Parathyroid adenoma (tissue), 2 donors: Measurements from ENCODE around the gene CCKAR.
A peak's percentile ranks its signal among the peaks of the same experiment; 100 is the strongest.

Experiments
- H2AFZ ChIP-seq: fragments of 300-600 bp; sonication (generic); one replicate; pipeline ENCODE4 v1.7.0; 2017; ENCODE audit warnings: antibody characterized with exemption, mild to moderate bottlenecking
- H3K27ac ChIP-seq: fragments of 300-600 bp; sonication (generic); one replicate; pipeline ENCODE4 v1.7.0; 2017
- H3K27me3 ChIP-seq: fragments of 300-600 bp; sonication (generic); one replicate; pipeline ENCODE4 v1.7.0; 2017; ENCODE audit warnings: low read length; ENCODE audit not compliant: control insufficient read depth, insufficient read depth
- H3K36me3 ChIP-seq: fragments of 300-600 bp; sonication (generic); one replicate; pipeline ENCODE4 v1.7.0; 2017; ENCODE audit warnings: low read length; ENCODE audit not compliant: control insufficient read depth, insufficient read depth
- H3K4me1 ChIP-seq: fragments of 300-600 bp; sonication (generic); one replicate; pipeline ENCODE4 v1.7.0; 2017; ENCODE audit warnings: control low read depth
- H3K4me2 ChIP-seq: fragments of 300-600 bp; sonication (generic); one replicate; pipeline ENCODE4 v1.7.0; 2017; ENCODE audit warnings: low read length
- H3K4me3 ChIP-seq: fragments of 300-600 bp; sonication (generic); one replicate; pipeline ENCODE4 v1.7.0; 2017; ENCODE audit warnings: low read depth, low read length
- H3K79me2 ChIP-seq: fragments of 300-600 bp; sonication (generic); one replicate; pipeline ENCODE4 v1.7.0; 2017; ENCODE audit warnings: control low read depth
- H3K9ac ChIP-seq: fragments of 300-600 bp; sonication (generic); one replicate; pipeline ENCODE4 v1.7.0; 2017; ENCODE audit warnings: mild to moderate bottlenecking
- H3K9me3 ChIP-seq: fragments of 300-600 bp; sonication (generic); one replicate; pipeline ENCODE4 v1.7.0; 2017; ENCODE audit warnings: low read length; ENCODE audit not compliant: control insufficient read depth
- CTCF ChIP-seq: fragments of 300-600 bp; sonication (generic); IDR thresholded peaks from one replicate; pipeline ENCODE4 v1.7.0; 2017; ENCODE audit warnings: antibody characterized with exemption, mild to moderate bottlenecking
- donor health status: primary hyperparathyroidism.

CCKAR gene

DNA sequence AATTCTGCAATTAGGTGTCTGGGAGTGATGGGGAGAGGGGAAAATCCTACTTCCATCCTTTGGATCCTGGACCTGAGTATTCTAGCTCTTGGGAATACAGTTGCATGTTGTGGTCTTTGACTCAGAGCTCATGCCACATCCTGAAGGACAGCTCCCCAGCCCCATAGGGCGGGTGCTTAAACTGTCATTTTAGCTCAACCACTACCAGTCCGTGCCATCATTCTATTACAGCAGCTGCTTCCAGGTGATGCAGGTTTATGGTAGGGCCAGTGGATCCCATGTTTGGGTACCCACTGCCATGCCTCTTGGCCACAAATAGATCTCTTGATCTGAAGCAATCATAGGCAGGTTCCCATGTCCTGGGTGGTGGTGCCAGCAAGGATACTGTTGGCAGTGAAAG lies 34.7 kb downstream of the CCKAR start:
- no peaks in the 10 kb centered on the region for H3K79me2 ChIP-seq
- H3K27ac ChIP-seq = no peak overlapping the region
- H3K4me2 ChIP-seq = no peak overlapping the region
- no peak overlapping the region for H3K9ac ChIP-seq
- H3K36me3 ChIP-seq = no peaks in the 10 kb centered on the region
- H3K27me3 ChIP-seq = no peaks in the 10 kb centered on the region
- H2AFZ ChIP-seq = no peak overlapping the region
- no peaks in the 10 kb centered on the region for H3K4me1 ChIP-seq
- TF ChIP-seq CTCF = no peak
- H3K4me3 ChIP-seq = no peak overlapping the region
- no peaks in the 10 kb centered on the region for H3K9me3 ChIP-seq

GRCh38 chr4:26454961-26455360 lies 35.3 kb downstream of the CCKAR start:
- no peaks in the 10 kb centered on the region for H3K79me2 ChIP-seq
- H2AFZ ChIP-seq = no peak overlapping the region
- no peak overlapping the region for H3K4me3 ChIP-seq
- H3K27ac ChIP-seq = no peak overlapping the region
- no peak for TF ChIP-seq CTCF
- H3K4me2 ChIP-seq = no peak overlapping the region
- no peaks in the 10 kb centered on the region for H3K36me3 ChIP-seq
- no peaks in the 10 kb centered on the region for H3K9me3 ChIP-seq
- H3K9ac ChIP-seq = no peak overlapping the region
- H3K4me1 ChIP-seq = no peaks in the 10 kb centered on the region
- H3K27me3 ChIP-seq = no peaks in the 10 kb centered on the region

DNA sequence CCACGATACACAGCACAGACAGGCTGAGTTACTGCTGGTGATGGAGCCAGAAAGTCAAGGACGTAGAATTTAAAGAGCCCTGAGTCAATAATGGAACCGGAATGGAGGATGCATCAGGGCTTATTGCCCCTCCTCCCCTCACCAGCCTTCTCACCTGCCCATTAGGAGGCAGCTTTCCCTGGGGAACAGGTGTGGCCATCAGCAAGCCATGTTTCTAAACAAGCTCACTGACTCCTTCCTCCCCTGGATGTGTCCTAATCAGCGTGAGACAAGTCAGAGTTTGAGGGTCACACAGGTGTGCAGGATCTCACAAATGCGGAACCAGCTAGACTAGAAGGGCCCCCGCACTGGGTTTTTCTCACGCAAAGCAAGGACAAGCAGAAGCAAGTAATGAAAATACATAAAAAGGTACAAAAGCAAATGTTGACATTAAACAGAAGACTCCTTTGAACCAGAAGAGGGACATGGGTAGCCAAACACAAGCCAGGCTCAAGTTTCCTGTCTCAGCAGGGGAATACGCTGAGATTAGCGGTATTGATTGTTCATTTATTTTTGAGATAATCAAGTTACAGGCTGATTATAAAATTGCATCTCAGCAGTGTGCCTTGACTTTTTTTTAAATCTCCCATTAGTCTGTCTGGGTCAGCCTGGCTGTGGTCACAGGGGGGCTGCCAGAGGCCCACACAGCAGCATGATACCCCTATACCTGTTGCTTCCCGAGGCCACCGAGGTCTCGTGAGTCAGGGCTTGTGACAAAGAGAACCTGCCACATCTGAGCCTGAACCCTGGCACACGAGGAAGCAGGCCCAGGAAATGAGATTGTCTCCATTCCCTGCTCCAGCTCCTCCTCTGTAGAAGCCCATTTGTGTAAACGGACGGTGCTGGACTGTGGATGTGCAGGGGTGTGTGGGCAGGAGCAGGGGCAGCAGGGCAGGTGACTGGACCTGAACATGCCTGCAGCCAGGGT lies 37.4 kb downstream of the CCKAR start:
- no peak overlapping the region for H3K9ac ChIP-seq
- no peaks in the 10 kb centered on the region for H3K4me1 ChIP-seq
- no peaks in the 10 kb centered on the region for H3K79me2 ChIP-seq
- H2AFZ ChIP-seq = peak overlapping the region; percentile 11
- no peak overlapping the region for H3K4me3 ChIP-seq
- H3K27me3 ChIP-seq = no peaks in the 10 kb centered on the region
- no peaks in the 10 kb centered on the region for H3K9me3 ChIP-seq
- TF ChIP-seq CTCF = no peak
- no peak overlapping the region for H3K27ac ChIP-seq
- H3K36me3 ChIP-seq = no peaks in the 10 kb centered on the region
- no peak overlapping the region for H3K4me2 ChIP-seq

- no peaks in the 10 kb centered on the region for H3K79me2 ChIP-seq
- H3K27me3 ChIP-seq = no peaks in the 10 kb centered on the region
- H3K4me3 ChIP-seq = no peak overlapping the region
- no peak overlapping the region for H3K4me2 ChIP-seq
- no peak overlapping the region for H3K9ac ChIP-seq
- H3K4me1 ChIP-seq = no peaks in the 10 kb centered on the region
- no peak for TF ChIP-seq CTCF
- no peaks in the 10 kb centered on the region for H3K36me3 ChIP-seq
- H2AFZ ChIP-seq = no peak overlapping the region
- H3K27ac ChIP-seq = no peak overlapping the region
- no peaks in the 10 kb centered on the region for H3K9me3 ChIP-seq
Measured at GRCh38 chr4:26451597-26451996, 38.7 kb downstream of the CCKAR start.

- no peak overlapping the region for H2AFZ ChIP-seq
Measured at GRCh38 chr4:26450418-26450817, 39.9 kb downstream of the CCKAR start.

More at GRCh38 chr4:26450418-26450817, 39.9 kb downstream of the CCKAR start:
- Histone ChIP-seq H3K9ac (no peak overlapping the region), H3K27ac (no peak overlapping the region), H3K4me1 (no peaks in the 10 kb centered on the region), H3K27me3 (no peaks in the 10 kb centered on the region), H3K36me3 (no peaks in the 10 kb centered on the region), H3K9me3 (no peaks in the 10 kb centered on the region), H3K79me2 (no peaks in the 10 kb centered on the region), H3K4me3 (no peak overlapping the region), H3K4me2 (no peak overlapping the region)
- no peak for TF ChIP-seq CTCF
